GM19328 (cell line): ENCODE data around the gene TIMM23B.
"Not testable (repeated sequence)": the region's sequence is repeated elsewhere in the genome, so short reads cannot be mapped to it uniquely, and the experiment has no call there.

Experiments used
- ATAC-seq: cut with Tn5 transposase; IDR thresholded peaks from one replicate; pipeline ENCODE4 v1.9.1; 2021; ENCODE audit warnings: mild to moderate bottlenecking, moderate library complexity; ENCODE audit not compliant: unreplicated experiment

The TIMM23B gene

GRCh38 chr10:49941447-49942338, at the start of gene TIMM23B, which contains the start of gene PARG:
Gene TIMM23B, plus strand, starts transcription at chr10:49942053. Its CDS starts 142 bp downstream, at chr10:49942195.
Gene PARG, minus strand, starts transcription at chr10:49942027. Its CDS starts 302 bp downstream, at chr10:49941725.
- ATAC-seq: peak; percentile 57

- not testable (repeated sequence) for ATAC-seq
Measured at GRCh38 chr10:49899999-49900398, 41.9 kb upstream of the TIMM23B start.

GRCh38 chr10:49900406-49900805, 41.4 kb upstream of the TIMM23B start:
- not testable (repeated sequence) for ATAC-seq

GRCh38 chr10:49903829-49904228, 38.0 kb upstream of the TIMM23B start:
- ATAC-seq: not testable (repeated sequence)

- not testable (repeated sequence) for ATAC-seq
Measured at GRCh38 chr10:49908290-49909080, 33.4 kb upstream of the TIMM23B start.

GRCh38 chr10:49910295-49910694, 31.6 kb upstream of the TIMM23B start:
- ATAC-seq: not testable (repeated sequence)

- ATAC-seq: not testable (repeated sequence)
Measured at GRCh38 chr10:49916451-49916850, 25.4 kb upstream of the TIMM23B start.

GRCh38 chr10:49917927-49918326, 23.9 kb upstream of the TIMM23B start:
- not testable (repeated sequence) for ATAC-seq

GRCh38 chr10:49922041-49922440, 19.8 kb upstream of the TIMM23B start:
- not testable (repeated sequence) for ATAC-seq

- ATAC-seq: not testable (repeated sequence)
Measured at GRCh38 chr10:49923572-49923971, 18.3 kb upstream of the TIMM23B start.

GRCh38 chr10:49931276-49931675, 10.6 kb upstream of the TIMM23B start:
- not testable (repeated sequence) for ATAC-seq

GRCh38 chr10:49931959-49932728, 9.7 kb upstream of the TIMM23B start:
- ATAC-seq: not testable (repeated sequence)

GRCh38 chr10:49942339-49942705, 469 bp downstream of the TIMM23B start:
- ATAC-seq: peak; percentile 11

- ATAC-seq: not testable (repeated sequence)
Measured at GRCh38 chr10:49943607-49944006, 1.8 kb downstream of the TIMM23B start.

GRCh38 chr10:49948142-49948541, 6.3 kb downstream of the TIMM23B start:
- ATAC-seq: peak; percentile 58

GRCh38 chr10:49948737-49949136, 6.9 kb downstream of the TIMM23B start:
- ATAC-seq: not testable (repeated sequence)

GRCh38 chr10:49952006-49952405, 10.2 kb downstream of the TIMM23B start:
- not testable (repeated sequence) for ATAC-seq

GRCh38 chr10:49953122-49953521, 11.3 kb downstream of the TIMM23B start:
- ATAC-seq: not testable (repeated sequence)

GRCh38 chr10:49970331-49970857, 28.5 kb downstream of the TIMM23B start:
- ATAC-seq: not testable (repeated sequence)

GRCh38 chr10:49971466-49971865, 29.6 kb downstream of the TIMM23B start:
- ATAC-seq: not testable (repeated sequence)
